GM19468 (cell line): Measurements from ENCODE around the gene GNAI3.
"Not testable (repeated sequence)": the region's sequence is repeated elsewhere in the genome, so short reads cannot be mapped to it uniquely, and the experiment has no call there.

ENCODE experiments used
- ATAC-seq: cut with Tn5 transposase; IDR thresholded peaks from one replicate; pipeline ENCODE4 v1.9.1; 2021; ENCODE audit warnings: mild to moderate bottlenecking, moderate library complexity, moderate number of reproducible peaks; ENCODE audit not compliant: unreplicated experiment; ENCODE audit errors: extremely low read depth

The GNAI3 gene

DNA sequence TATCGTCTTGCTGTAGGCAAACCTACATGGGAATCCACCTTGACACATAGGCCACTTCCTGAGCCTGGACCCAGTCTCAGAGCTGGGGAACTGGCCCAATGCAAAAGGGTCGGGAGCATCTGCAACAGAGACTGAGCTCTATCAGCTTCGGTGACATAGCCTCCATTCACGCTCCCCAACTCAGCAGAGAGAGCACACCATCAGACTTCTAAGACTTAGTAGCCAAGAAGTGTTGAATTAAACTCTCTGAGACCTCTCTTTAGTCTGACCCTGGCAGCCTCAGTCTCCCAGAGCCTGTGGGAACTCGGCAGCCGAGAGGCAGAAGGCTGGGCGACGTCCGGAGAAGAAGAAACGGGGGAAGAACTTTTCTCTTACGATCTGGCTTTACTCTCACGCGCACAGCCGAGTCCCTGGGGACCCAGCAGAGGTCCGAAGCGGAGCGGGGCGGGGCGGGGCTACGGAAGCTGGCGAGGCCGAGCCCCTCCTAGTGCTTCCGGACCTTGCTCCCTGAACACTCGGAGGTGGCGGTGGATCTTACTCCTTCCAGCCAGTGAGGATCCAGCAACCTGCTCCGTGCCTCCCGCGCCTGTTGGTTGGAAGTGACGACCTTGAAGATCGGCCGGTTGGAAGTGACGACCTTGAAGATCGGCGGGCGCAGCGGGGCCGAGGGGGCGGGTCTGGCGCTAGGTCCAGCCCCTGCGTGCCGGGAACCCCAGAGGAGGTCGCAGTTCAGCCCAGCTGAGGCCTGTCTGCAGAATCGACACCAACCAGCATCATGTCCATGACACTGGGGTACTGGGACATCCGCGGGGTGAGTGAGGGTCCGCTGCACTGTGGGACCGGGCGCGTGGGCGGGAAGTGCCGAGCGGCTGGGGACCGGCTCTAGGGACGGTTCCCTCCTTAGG is 107.5 kb downstream of the GNAI3 start, which contains the start of gene GSTM4:
TSS of gene GSTM4 (plus strand) at position 485 of the 905 bp plus-strand sequence. CDS start at position 776, 291 bp downstream.
- peak; percentile 67 for ATAC-seq

DNA sequence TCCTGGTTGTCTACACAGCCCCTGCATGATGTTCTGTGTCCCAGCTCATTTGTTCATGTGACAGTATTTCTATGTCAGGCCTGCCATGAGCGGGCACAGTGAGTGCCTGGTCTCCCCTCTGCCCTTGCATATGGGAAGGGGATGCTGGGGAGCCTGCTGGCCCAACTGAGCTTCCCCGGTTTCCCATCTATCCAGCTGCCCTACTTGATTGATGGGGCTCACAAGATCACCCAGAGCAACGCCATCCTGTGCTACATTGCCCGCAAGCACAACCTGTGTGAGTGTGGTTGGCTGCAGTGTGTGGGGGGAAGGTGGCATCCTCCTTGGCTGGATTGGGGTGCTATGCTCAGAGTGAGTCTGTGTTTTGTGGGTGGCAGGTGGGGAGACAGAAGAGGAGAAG is 109.0 kb downstream of the GNAI3 start:
- ATAC-seq = no peak

DNA sequence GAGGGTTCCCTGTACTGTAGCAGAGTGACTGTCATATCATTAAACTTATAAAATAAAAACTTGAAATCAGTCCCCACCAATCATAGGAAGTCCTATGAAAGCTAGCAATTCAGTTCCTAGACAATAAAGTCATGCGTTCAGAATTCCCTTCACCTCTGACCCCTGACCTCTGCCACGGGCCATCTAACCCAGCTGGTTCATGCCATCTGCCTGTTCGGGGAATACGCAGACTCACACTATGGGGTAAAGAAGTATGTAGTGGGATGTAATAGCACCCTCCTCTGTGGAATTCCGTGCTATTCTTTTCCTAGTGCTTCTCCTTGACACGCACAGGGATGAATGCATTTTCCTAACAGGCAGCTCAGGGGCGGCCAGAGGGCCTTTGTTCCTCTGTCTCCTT is 109.6 kb downstream of the GNAI3 start:
- no peak for ATAC-seq

GRCh38 chr1:109658533-109659042 is 110.2 kb downstream of the GNAI3 start:
- no peak for ATAC-seq

GRCh38 chr1:109659145-109659544 is 110.7 kb downstream of the GNAI3 start:
- no peak for ATAC-seq

DNA sequence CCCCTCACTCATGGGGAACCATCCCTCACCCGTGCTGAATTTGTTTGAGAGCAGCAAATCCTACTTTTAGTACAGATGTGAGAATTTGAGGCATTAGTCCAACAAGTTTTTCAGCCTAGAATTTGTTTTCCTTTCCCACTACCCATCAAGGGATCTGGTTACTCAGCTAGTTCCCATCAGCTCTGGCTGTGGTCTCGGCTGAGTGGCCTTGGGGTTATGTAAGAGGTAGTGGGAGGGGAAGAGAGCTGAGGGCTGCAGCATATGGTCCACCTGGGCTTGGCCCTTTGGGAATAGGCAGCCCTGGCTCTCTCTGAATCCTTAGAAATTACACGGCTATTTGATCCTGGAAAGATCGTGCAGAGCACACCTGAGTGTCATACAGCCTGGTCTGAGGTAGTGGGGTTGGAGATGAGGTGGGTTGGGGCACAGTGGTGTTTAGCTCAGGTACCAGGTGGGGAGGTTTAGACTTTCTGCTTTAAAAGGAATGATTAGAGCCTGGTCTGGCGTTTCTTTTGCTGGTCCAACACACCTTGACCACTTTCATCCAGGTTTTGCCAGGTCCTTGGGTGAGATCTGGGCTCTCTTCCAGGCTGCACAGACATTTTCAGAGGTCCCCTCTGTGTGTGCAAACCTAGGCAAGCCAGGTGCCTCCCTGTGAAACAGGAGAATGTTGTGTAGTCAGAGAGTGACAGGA is 111.7 kb downstream of the GNAI3 start:
- no peak for ATAC-seq

DNA sequence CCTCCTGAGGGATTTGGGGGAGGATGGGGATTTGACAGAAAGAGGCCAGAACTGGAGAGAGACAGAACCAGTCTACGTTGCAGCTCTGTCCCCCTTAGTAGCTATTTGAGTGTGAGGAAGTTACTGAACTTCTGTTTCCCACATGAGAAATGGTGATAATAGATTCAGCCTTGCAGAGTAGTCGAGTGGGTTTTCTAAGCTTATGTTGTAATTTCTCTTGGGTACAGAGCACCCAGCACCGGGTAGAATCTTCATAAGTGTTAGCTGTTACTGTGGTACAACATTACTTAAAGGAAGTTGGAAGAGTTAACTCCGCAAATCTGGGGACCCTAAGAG is 112.2 kb downstream of the GNAI3 start:
- not testable (repeated sequence) for ATAC-seq

DNA sequence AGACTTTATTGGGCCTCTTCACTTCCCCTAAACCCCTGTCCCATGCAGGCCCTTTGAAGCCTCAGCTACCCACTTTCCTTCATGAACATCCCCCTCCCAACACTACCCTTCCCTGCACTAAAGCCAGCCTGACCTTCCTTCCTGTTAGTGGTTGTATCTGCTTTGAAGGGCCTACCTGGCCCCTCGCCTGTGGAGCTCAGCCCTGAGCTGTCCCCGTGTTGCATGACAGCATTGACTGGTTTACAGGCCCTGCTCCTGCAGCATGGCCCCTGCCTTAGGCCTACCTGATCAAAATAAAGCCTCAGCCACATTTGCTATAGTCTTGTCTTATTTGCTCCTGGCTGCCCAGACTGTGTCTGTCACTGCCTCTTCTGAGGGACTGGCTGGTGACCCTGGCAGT is 113.0 kb downstream of the GNAI3 start:
- ATAC-seq = no peak

- ATAC-seq = no peak
Observed at GRCh38 chr1:109664671-109665070, 116.3 kb downstream of the GNAI3 start.

- ATAC-seq = peak; percentile 75
Observed at GRCh38 chr1:109667452-109668122, 119.2 kb downstream of the GNAI3 start, which contains the start of gene GSTM2. Gene GSTM2 (plus strand): TSS chr1:109668057. CDS start chr1:109668116, 59 bp downstream.
